Small intestine (tissue), 16 donors: ENCODE results near the gene CLEC1A. TPM values are rescaled to one million over a fixed set of nuclear protein-coding genes. Genes with fewer than 3 reads are reported as not detected.
A peak's percentile ranks its signal among the peaks of the same experiment; 100 is the strongest.

Experiments used
- DNase-seq, 2 donors: peaks; one replicate each; pipeline versions ENCODE4 v3.0.0 to v3.0.0-alpha.2; 2013
- FAIRE-seq: peaks from 2 replicates; lab custom pipeline; 2012; peaks lifted over from hg19 to GRCh38; lab: Jason Lieb, UNC
- H3K27ac ChIP-seq, 3 donors: one replicate each; pipeline ENCODE4 v1.5.1; 2013; ENCODE audit warnings: low read length in 2 of 3, mild to moderate bottlenecking in 2 of 3, control low read depth in 1 of 3, inconsistent platforms in 1 of 3, low read depth in 1 of 3, moderate library complexity in 1 of 3
- H3K27me3 ChIP-seq, 3 donors: one replicate each; pipeline ENCODE4 v1.6.1; 2013; ENCODE audit warnings: low read length in 3 of 3, inconsistent platforms in 1 of 3; ENCODE audit not compliant: control insufficient read depth in 3 of 3, insufficient read depth in 3 of 3
- H3K36me3 ChIP-seq, 3 donors: one replicate each; pipeline ENCODE4 v1.6.1; 2013; ENCODE audit warnings: low read length in 3 of 3, inconsistent platforms in 1 of 3, low read depth in 1 of 3, mild to moderate bottlenecking in 1 of 3, moderate library complexity in 1 of 3; ENCODE audit not compliant: control insufficient read depth in 3 of 3, insufficient read depth in 2 of 3
- H3K4me1 ChIP-seq, 3 donors: one replicate each; pipeline ENCODE4 v1.6.1; 2013; ENCODE audit warnings: low read length in 2 of 3, inconsistent platforms in 1 of 3, low read depth in 1 of 3, mild to moderate bottlenecking in 1 of 3, moderate library complexity in 1 of 3; ENCODE audit not compliant: control insufficient read depth in 3 of 3, insufficient read depth in 2 of 3
- H3K4me3 ChIP-seq, 3 donors: one replicate each; pipeline ENCODE4 v1.5.1; 2013; ENCODE audit warnings: low read length in 3 of 3, control low read depth in 1 of 3, inconsistent platforms in 1 of 3, low read depth in 1 of 3, mild to moderate bottlenecking in 1 of 3, moderate library complexity in 1 of 3
- H3K9me3 ChIP-seq, 2 donors: one replicate each; pipeline ENCODE4 v1.6.1; 2013; ENCODE audit warnings: low read depth in 1 of 2, low read length in 1 of 2; ENCODE audit not compliant: control insufficient read depth in 2 of 2, insufficient read depth in 1 of 2
- WGBS, 3 donors: extraction: QIAGEN DNeasy Blood & Tissue Kit; methylation state at CpG; one replicate each; pipeline ENCODE4 v1.1.7; 2013; 5-methylcytosine and 5-hydroxymethylcytosine counted together
- long read RNA-seq, 10 donors: transcript quantifications; one replicate each; lab custom pipeline, GENCODE V29; 2026
- polyA plus RNA-seq, 4 donors: library from polyadenylated mRNA; stranded (reverse) in 3 of 4; unstranded in 1 of 4; fragments of 200-250 nt in 3 of 4; fragments of 120-200 nt in 1 of 4; gene quantifications; one replicate each; pipeline versions ENCODE4 v1.2.1 to v1.2.3, GENCODE V29; 2013
- donor health status: healthy with polysubstance abuse.
- donor health status: control.
- donor health status: control.
- donor health status: Bipolar disorder and iron deficiency.
- donor health status: healthy.

CLEC1A gene
- 1 to 10 TPM in 2 of 4 donors, not detected in 2; 1.6 to 4.9 TPM for polyA plus RNA-seq
- long read RNA-seq, donor 1 = 0 reads
- long read RNA-seq, donor 2 = 0 reads
- long read RNA-seq, donor 3 = 0 reads
- long read RNA-seq, donor 4 = 0 reads
- long read RNA-seq, donor 5 = 0 reads
- long read RNA-seq, donor 6 = 0 reads
- long read RNA-seq, donor 7 = 0 reads
- long read RNA-seq, donor 8 = 0 reads
- long read RNA-seq, donor 9 = 0 reads
- long read RNA-seq, donor 10 = 0 reads

DNA sequence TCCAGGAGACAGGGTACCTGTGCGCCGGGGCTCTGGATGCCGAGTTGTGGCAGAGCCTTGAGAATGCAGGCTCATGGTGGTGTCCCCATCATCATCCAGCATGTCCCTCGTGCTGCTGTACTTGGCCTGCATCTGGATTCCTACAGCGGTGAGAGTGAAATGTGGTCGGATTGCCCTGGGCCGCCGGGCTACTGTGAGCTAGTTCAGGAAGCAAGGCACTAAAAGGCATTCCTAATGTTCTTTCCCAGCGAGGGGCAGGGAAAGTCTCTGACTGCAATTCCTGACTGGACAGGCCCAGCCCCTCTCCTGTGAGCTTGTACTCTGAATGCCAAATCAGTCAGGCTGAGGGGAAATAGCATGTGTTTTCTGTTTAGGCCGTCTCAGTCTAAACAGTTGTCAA lies at the start of gene CLEC1A:
TSS of gene CLEC1A (minus strand) at position 195 of the 400 bp plus-strand sequence. CDS start at position 132, 63 bp downstream.
- H3K27me3 ChIP-seq = no peaks in the 10 kb centered on the region
- 49 to 75% (median 72%) methylated on average over 10 of the region's 10 CpGs for WGBS, 3 donors

GRCh38 chr12:10147714-10148403 lies 49.1 kb upstream of the CLEC1A start:
- 69 to 92% (median 77%) methylated on average over 5 of the region's 5 CpGs for WGBS, 3 donors
- H3K27ac ChIP-seq = no peak overlapping the region
- no peaks in the 10 kb centered on the region for H3K36me3 ChIP-seq
- no peaks in the 10 kb centered on the region for H3K27me3 ChIP-seq
- peaks cover 0 to 5% (median 0%) of the 10 kb centered on the region in 3 donors for H3K4me1 ChIP-seq
- no peak overlapping the region for H3K4me3 ChIP-seq
- no peak for DNase-seq
- no peak for FAIRE-seq
- no peaks in the 10 kb centered on the region for H3K9me3 ChIP-seq

More for the DNA sequence above, at the start of gene CLEC1A:
- Histone ChIP-seq H3K4me1 (no peaks in the 10 kb centered on the region), H3K27ac (peak within 1 kb of the TSS in 2 of 3 donors; percentile 15 to 71), H3K36me3 (no peaks in the 10 kb centered on the region), H3K9me3 (no peaks in the 10 kb centered on the region), H3K4me3 (no peak within 1 kb of the TSS)
- FAIRE-seq (no peak), DNase-seq (no peak)

- no peaks in the 10 kb centered on the region for H3K9me3 ChIP-seq
- no peak for FAIRE-seq
- no peak overlapping the region for H3K4me3 ChIP-seq
- no peaks in the 10 kb centered on the region for H3K36me3 ChIP-seq
- WGBS, 3 donors = 3 to 22% (median 6%) methylated on average over 1 of the region's 1 CpG
- H3K27me3 ChIP-seq = no peaks in the 10 kb centered on the region
- peak in 1 of 2 donors; percentile 52 for DNase-seq
- peaks cover 0 to 3% (median 0%) of the 10 kb centered on the region in 3 donors for H3K4me1 ChIP-seq
- H3K27ac ChIP-seq = no peak overlapping the region
Observed at GRCh38 chr12:10142976-10143589, 44.3 kb upstream of the CLEC1A start.

DNA sequence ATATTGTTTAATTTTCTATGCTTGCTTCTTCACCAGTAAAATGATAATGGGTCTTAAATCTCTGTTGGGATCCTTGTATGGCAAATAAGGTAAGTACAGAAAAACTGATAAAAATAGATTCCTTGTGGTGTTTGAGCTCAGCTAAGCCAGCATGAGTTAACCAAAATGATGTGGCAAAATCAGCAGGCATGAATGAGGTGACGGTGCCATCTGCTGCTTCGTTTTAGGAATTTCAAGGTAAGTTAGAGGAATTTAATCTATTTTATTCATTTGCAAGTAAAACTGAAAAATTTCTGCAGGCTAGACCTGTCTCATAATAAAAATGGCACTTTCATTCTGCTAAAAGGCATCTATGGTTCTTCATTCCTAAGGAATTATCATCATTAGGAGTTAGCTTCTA lies 41.2 kb upstream of the CLEC1A start:
- Histone ChIP-seq H3K9me3 (no peaks in the 10 kb centered on the region), H3K27me3 (no peaks in the 10 kb centered on the region), H3K36me3 (no peaks in the 10 kb centered on the region), H3K4me3 (no peak overlapping the region), H3K4me1 (peaks cover 0 to 3% (median 0%) of the 10 kb centered on the region in 3 donors), H3K27ac (no peak overlapping the region)
- 2 to 16% (median 15%) methylated on average over 2 of the region's 2 CpGs for WGBS, 3 donors
- FAIRE-seq (no peak), DNase-seq (peak; percentile 31 to 42)

DNA sequence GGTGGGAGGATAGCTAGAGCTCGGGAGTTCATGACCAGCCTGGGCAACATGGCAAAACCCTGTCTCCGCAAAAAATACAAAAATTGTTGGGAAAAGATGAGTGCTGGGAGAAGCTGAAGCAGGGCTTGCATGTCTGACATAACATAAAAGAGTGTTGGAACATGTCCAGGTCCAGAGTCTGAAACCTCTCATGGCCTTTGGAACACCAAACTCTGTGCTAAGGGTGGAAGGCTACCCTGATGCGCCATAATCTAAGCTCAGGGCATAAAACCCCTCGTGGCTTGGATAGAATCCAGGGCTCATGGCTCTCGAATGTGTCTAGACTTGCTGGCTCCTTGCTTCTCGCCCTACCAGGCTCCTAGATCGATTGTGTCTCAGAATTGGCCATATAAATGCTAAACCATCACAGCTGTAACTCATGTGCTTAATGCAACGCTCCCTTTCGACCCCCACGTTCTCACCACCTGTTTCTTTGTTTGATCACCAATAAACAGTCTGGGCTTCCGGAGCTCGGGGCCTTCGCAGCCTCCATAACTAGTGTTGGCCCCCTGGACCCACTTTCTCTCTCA lies 37.9 kb upstream of the CLEC1A start:
- WGBS, 3 donors = 55 to 72% (median 63%) methylated on average over 13 of the region's 13 CpGs
- Histone ChIP-seq H3K4me3 (no peak overlapping the region), H3K4me1 (no peaks in the 10 kb centered on the region), H3K27ac (no peak overlapping the region), H3K36me3 (no peaks in the 10 kb centered on the region), H3K27me3 (no peaks in the 10 kb centered on the region), H3K9me3 (no peaks in the 10 kb centered on the region)
- peak in 1 of 2 donors; percentile 55 for DNase-seq
- FAIRE-seq = no peak

DNA sequence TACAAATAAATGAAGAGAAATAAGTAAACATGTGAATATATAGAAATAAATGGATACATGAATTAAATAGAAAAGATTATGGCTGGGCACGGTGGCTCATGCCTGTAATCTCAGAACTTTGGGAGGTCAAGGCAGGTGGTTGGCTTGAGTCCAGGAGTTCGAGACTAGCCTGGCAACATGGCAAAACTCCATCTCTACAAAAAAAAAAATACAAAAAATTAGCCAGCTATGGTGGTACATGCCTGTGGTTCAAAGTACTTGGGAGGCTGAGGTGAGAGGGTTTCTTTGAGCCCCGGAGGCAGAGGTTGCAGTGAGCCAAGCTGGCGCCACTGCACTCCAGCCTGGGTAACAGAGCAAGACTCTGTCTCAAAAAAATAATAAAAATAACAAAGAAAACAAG lies 36.3 kb upstream of the CLEC1A start:
- Histone ChIP-seq H3K4me3 (no peak overlapping the region), H3K36me3 (no peaks in the 10 kb centered on the region), H3K4me1 (no peaks in the 10 kb centered on the region), H3K27ac (no peak overlapping the region), H3K9me3 (no peaks in the 10 kb centered on the region), H3K27me3 (no peaks in the 10 kb centered on the region)
- FAIRE-seq (no peak), DNase-seq (no peak)
- 38 to 69% (median 47%) methylated on average over 4 of the region's 4 CpGs for WGBS, 3 donors

- no peak overlapping the region for H3K27ac ChIP-seq
- DNase-seq (no peak), FAIRE-seq (no peak)
- H3K9me3 ChIP-seq = no peaks in the 10 kb centered on the region
- no peaks in the 10 kb centered on the region for H3K4me1 ChIP-seq
- no peaks in the 10 kb centered on the region for H3K27me3 ChIP-seq
- no peaks in the 10 kb centered on the region for H3K36me3 ChIP-seq
- 77 to 79% (median 77%) methylated on average over 6 of the region's 6 CpGs for WGBS, 3 donors
- H3K4me3 ChIP-seq = no peak overlapping the region
Observed at GRCh38 chr12:10132850-10133370, 34.1 kb upstream of the CLEC1A start.

- FAIRE-seq = no peak
- Histone ChIP-seq H3K4me3 (no peak overlapping the region), H3K27me3 (no peaks in the 10 kb centered on the region), H3K27ac (no peak overlapping the region), H3K36me3 (no peaks in the 10 kb centered on the region), H3K4me1 (no peaks in the 10 kb centered on the region), H3K9me3 (no peaks in the 10 kb centered on the region)
- no peak for DNase-seq
- 70 to 81% (median 75%) methylated on average over 2 of the region's 2 CpGs for WGBS, 3 donors
Observed at GRCh38 chr12:10131111-10131690, 32.4 kb upstream of the CLEC1A start.
